GM08714 (cell line): ENCODE data around the gene VSTM2L.
"Not testable (repeated sequence)": the region's sequence is repeated elsewhere in the genome, so short reads cannot be mapped to it uniquely, and the experiment has no call there.

Experiments used
- H3K4me3 ChIP-seq: fragments of 200-500 bp; sonication (Bioruptor generic); 2 replicates; pipeline ENCODE4 v1.5.1; 2014; ENCODE audit warnings: mild to moderate bottlenecking, low read length, inconsistent platforms
- ZNF274 ChIP-seq: IDR thresholded peaks from 2 replicates; pipeline ENCODE4 v1.6.1; 2012; ENCODE audit warnings: mild to moderate bottlenecking, low read depth, low read length

VSTM2L gene, protein sequence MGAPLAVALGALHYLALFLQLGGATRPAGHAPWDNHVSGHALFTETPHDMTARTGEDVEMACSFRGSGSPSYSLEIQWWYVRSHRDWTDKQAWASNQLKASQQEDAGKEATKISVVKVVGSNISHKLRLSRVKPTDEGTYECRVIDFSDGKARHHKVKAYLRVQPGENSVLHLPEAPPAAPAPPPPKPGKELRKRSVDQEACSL

DNA sequence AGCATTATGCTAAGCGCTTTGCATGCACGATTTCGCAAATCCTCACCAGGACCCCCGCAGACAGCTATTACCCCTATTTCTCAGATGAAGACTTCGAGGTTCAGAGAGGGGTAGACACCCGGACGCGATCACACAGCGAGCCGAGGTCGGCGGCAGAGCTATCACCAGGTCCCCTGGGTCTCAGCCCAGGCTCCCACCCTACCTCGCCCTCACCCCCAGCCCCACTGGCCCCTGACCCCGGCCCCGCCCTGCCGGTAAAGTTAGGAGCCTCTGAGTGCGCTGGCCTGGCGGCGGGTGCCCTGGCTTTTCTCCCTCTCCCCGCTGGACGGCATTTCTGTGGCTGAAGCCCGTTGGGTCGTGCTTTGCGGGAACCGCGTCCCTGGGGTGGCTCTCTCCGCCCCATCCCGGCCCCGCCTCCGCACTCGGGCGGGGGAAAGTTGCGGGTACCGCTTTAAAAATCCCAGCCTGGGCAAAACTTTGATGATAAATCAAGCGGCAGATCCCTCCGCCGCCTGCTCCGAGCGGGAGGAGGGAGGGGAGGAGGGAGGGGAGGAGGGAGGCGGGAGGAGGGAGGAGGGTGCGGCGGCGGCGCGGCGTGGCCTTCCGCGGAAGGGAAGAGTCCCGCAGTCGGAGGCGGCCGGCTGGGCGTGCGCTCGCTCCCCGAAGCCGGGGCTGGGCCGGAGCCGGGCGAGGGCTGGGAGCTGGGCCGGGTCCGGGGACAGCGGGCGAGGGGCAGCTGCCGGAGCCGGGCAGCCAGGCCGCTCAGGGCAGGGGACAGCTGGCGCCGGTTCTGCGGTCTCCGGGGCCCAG, at the start of gene VSTM2L:
Gene VSTM2L, plus strand, starts transcription at position 624 of the 810 bp plus-strand sequence. CDS start 224 bp downstream, outside the sequence.
- no peak for TF ChIP-seq ZNF274
- peak within 1 kb of the TSS; percentile 39; the same call in 1 of the 2 replicates for H3K4me3 ChIP-seq

DNA sequence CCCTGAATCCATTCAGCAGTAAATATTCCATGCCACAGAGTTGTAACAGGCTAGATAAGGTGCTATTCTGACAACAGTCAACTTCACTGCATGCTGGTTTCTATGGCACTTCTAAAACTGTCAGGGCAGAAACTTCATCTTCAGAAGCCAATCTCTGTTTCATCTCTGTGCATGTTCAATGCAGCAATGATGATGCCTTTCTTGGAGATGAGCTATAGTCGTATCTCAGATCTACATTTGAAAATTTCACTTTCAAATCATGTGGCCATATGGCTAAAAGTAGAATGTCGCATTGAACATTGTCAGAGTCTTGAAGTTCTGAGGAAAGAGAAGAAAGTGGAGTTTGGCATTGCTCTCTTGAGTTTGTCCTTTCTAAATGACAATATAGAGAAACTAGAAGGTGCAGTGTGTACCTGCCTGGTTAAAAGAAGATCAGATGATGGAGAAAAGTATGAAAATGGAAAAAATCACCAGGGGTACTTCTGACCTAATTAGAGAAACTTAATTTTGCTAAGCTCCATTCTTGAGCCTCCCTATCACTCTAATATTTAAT, 49.0 kb upstream of the VSTM2L start:
- no peak for TF ChIP-seq ZNF274
- H3K4me3 ChIP-seq = no peak overlapping the region

DNA sequence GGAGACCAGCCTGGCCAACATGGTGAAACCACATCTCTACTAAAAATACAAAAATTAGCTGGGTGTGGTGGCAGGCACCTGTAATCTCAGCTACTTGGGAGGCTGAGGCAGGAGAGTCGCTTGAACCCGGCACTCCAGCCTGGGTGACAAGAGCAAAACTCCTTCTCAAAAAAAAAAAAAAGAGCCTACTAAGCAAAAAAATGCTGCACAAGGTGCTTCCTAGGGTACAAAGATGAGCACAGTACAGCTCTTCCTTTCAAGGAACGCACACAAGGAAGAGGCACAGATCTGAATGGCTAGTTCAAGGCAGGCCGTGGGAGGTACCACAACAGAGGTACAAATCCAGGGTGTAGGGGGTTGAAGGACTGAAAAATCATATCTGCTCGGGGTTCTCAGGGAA, 46.9 kb upstream of the VSTM2L start:
- H3K4me3 ChIP-seq = not testable (repeated sequence)

DNA sequence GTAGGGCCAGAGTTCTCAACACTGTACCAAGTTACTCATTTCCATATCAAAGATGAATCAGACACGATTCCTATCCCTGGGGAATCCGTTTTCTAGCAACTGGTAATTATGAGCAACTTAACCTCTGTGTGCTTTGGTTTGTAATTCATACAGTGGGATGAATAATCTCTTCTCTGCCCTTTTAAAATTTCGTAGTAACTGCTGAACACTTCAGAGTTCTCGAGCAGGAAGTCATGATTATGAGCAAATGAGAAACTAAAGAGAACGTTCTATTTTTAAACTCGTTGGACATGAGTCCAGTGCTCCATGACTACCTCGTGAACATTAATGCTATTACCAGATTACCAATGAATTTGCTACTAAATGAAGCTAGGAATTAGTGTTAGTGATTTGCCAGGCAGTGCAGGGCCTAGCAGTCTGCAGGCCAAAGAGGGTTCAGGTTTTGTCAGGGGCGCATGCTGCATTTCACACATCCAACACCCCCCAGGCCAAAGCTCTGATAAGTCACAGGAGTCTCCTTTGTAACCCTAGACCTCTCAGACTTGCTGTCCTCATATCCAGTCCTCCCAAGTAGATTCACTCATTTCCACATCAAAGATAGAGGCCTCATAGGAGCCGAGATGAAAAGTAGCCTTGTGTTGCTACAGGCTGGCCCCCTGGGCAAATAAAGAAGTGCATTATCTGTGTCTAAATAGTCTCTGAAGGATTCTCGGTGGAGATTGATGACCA, 45.8 kb upstream of the VSTM2L start:
- TF ChIP-seq ZNF274 = no peak

DNA sequence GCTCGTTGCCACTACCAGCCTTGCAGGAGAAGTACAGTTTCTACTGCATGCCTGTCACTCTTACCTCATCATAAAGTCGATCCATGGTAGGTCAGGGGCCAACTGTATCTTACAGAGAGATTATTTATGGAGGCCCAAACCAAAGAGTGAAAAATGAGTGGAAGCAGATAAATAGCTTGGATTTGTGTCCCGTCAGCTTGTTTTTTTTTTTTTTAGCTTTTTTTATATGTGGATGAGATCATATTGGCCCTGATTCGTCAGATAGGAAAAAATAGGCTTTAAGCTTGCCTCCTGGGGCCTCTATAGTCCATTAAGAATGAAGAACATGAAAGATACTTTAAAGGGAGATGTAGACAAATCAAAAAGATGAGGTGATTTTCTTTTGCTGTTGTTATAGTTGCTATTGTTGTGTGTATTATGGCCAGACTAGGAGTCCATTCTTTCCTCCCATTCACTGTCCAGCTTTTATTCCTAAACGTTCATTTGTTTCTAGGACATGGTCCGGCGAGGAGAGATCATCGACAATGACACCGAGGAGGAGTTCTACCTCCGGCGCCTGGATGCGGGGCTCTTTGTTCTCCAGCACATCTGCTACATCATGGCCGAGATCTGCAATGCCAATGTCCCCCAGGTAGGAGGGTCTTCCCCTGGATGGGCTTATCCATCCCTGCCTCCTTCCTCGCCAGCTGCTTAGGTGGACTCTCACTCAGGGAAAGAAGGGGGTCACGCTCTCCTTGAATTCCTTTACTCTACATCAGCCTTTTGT, 43.3 kb upstream of the VSTM2L start:
- no peak for TF ChIP-seq ZNF274
- no peak overlapping the region for H3K4me3 ChIP-seq

More for the DNA sequence above, 45.8 kb upstream of the VSTM2L start:
- no peak overlapping the region for H3K4me3 ChIP-seq

DNA sequence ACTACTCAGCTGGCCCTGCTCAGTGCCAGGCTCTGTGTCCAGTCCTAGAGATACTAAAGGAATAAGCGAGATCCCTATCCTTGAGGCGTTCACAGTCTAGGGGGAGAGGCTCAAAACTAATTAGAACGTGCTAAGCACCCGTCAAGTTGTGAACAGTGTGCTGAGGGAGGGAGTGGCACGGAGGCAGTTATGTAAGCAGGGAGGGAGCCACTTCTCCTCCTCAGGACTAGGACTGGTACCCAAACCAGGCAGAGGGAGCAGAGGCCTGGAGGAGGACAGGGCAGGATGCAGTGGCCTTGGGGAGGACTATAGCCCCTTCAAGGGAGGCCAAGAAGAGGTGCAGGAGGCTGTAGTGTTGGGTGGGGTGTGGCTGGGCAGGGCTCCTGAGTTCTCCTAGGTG, 39.6 kb upstream of the VSTM2L start:
- no peak for TF ChIP-seq ZNF274

DNA sequence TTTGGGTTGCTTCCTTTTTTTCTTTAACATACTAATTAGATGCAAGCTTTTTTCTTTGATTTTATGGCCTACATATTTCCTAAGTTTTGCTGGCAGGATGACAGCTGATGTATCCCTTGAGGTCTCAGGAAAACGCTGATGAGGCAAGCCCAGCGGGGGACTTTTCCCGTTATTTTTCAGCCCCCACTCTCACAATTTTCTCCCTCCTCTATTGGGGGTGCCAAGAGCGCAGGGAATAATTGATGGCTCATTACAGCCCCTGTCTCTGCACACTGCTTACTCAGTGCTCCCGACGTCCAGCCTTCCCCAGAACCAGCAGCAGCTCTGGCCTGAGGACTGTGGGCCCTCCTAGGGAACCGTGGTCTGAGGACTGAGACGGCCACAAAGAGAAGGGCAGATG, 38.6 kb upstream of the VSTM2L start:
- TF ChIP-seq ZNF274 = no peak
- no peak overlapping the region for H3K4me3 ChIP-seq

More for the DNA sequence above, 39.6 kb upstream of the VSTM2L start:
- H3K4me3 ChIP-seq = no peak overlapping the region

DNA sequence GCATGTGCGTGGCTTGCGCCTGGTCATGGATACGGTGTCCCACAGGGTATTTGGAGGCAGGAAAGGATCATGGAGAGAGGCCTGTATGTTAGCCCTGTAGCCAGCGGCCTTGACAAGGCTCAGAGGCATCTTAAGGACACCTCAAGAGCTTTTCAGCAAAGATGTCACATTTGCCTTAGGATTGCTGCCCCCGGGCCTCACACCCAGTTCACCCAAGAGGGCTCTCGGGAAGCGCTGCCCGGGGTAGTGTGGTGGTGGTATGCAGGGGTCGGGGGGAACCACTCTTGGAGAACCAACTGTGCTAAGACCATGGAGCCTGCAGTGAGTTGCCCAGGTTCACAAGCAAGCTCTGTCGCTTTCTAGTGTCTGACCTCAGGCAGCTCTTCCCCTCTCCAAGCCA, 36.9 kb upstream of the VSTM2L start:
- no peak overlapping the region for H3K4me3 ChIP-seq
- TF ChIP-seq ZNF274 = no peak

DNA sequence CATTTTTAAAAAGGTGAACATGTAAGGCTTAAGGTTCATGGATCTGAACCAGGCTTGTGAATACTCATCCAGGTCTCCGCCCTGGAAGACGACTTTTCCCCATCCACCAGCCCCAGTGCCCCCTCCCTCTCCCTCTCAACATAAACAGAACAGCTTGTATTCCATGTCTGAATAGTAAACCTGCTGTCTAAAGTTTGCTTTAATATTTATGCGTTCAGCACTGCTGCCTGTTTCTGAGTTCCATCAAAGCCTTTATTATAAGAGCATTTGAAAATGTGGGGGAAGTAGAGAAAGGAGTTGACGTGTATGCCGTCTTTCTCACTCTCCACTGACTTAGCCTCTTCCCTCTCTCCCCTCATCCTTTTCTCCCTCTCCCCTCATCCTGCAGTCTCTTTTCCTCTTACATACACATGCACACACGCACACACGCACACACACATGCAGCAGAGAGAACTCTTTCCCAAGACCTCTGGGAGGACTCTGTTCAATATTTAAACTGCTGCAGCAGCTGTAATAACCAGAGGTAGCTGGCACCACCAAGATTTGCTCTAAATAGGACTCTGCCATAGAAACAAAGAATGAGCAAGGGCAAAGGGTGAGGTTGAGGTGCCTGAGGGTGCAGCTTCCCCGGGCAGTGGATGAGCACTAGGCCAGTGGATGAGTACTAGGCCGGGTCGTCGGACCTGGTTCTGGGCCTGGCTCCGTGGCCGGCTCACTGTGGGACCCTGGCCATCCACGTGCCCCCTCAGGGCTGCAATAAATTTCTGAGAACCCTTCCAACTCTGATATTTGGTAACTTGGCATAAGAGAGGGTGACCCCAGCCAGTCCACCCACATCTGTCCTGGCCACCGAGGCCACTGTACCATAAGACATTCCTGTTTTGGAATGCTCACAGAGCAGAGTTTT, 35.4 kb upstream of the VSTM2L start:
- TF ChIP-seq ZNF274 = no peak
- no peak overlapping the region for H3K4me3 ChIP-seq

DNA sequence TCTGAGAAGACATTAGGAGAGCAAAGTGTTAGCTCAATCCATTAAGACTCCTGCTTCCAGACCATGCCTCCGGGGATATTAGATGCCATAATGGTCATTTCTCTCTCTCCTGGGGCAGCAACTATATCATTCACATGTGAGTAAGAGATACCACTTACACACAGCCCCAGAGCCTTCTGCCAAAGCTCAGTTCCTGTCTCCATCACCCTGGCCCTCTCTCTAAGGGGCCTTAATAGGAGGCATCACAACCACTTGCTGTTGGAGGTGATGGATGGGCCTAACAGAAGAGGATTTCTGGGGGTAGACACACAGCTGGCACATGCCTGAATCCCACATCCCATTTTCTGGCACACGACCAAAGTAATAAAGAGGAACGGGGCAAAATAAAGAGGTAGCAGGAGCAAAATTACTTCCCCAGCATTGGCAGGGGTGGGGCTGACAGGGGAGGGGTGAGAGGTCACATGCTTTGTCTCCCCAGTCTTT, 34.0 kb upstream of the VSTM2L start:
- TF ChIP-seq ZNF274 = no peak

DNA sequence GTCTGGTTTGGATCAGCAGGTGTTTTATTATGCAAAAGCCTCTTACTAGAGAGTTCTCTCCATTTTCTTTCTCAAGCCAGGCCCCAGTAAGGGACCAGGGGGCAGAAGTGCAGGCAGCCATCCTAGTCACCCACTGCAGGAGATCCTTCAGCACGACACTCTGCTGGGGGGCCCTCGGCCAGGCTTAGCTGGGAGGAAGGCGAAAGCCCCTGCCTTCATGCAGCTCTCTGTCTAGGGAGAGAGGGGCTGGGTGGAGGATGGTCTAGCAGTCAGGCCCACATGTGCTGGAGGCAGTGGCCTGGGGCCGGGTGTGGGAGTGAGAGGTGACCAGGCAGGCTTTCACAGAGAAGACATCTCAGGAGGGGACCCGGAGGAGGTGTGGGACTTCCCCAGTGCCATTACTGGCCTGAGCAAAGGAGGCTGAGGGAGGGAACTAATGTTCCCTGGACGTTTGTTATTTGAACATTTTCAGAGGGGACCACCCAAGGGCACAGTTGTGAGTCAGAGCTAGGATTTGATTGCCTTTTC, 33.5 kb upstream of the VSTM2L start:
- H3K4me3 ChIP-seq = no peak overlapping the region
- TF ChIP-seq ZNF274 = no peak

More for the DNA sequence above, 34.0 kb upstream of the VSTM2L start:
- no peak overlapping the region for H3K4me3 ChIP-seq

DNA sequence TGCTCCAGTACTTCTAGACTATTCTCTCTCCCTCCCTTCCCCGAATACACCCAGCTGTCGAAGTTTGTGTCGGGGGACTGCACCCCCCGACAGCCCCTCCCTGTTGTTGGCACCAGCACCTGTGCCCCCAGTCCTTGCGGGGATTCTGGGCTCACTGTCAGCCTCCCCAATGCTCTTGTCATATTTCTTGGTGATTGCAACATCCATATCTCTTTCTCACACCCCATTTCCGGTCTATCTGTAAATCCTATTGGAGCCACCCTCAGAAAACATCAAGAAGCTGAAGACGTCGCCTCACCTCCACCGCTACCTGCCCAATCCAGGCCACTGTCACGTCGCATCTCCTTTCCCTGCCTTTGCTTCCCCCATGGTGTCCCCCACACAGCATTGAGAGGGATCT, 32.6 kb upstream of the VSTM2L start:
- TF ChIP-seq ZNF274 = no peak
- no peak overlapping the region for H3K4me3 ChIP-seq
